Gastroesophageal sphincter (tissue), 4 donors: ENCODE results near the gene SLC13A1. TPM values are rescaled to one million over a fixed set of nuclear protein-coding genes. Genes with fewer than 3 reads are reported as not detected.

ENCODE experiments used
- ATAC-seq: fragments of 150-250 bp; one replicate; pipeline ENCODE4 v1.9.1; 2016; ENCODE audit warnings: mild to moderate bottlenecking, moderate library complexity
- H3K27ac ChIP-seq, 4 donors: fragments of 200-600 bp; sonication (generic) in 3 of 4; 1 replicate in 3 of 4; 2 replicates in 1 of 4; pipeline ENCODE4 v1.5.1; 2016 to 2019
- H3K27me3 ChIP-seq: fragments of 200-600 bp; sonication (generic); one replicate; pipeline ENCODE4 v1.5.1; 2019
- H3K36me3 ChIP-seq, 2 donors: fragments of 200-600 bp; sonication (generic); one replicate each; pipeline ENCODE4 v1.5.1; 2019; ENCODE audit warnings: control low read depth in 1 of 2
- H3K4me1 ChIP-seq, 3 donors: fragments of 200-600 bp; sonication (generic); 1 replicate in 2 of 3; 2 replicates in 1 of 3; pipeline ENCODE4 v1.5.1; 2016 to 2019; ENCODE audit warnings: control low read depth in 2 of 3
- H3K4me3 ChIP-seq, 2 donors: fragments of 200-600 bp; sonication (generic); one replicate each; pipeline ENCODE4 v1.5.1; 2019; ENCODE audit warnings: mild to moderate bottlenecking in 1 of 2, moderate library complexity in 1 of 2
- H3K9me3 ChIP-seq, 3 donors: fragments of 200-600 bp; sonication (generic); one replicate each; pipeline ENCODE4 v1.5.1; 2017 to 2019; ENCODE audit warnings: control low read depth in 2 of 3
- EP300 ChIP-seq: sonication (generic); formaldehyde crosslinking; IDR thresholded peaks from one replicate; pipeline ENCODE4 v1.6.1; 2017; ENCODE audit warnings: antibody characterized with exemption, mild to moderate bottlenecking
- POLR2A ChIP-seq, 2 donors: fragments of 450-650 bp; IDR thresholded peaks; one replicate each; pipeline ENCODE4 v1.6.1; 2017; ENCODE audit warnings: antibody characterized with exemption in 2 of 2, mild to moderate bottlenecking in 2 of 2, moderate library complexity in 1 of 2
- POLR2AphosphoS5 ChIP-seq: sonication (generic); formaldehyde crosslinking; IDR thresholded peaks from one replicate; pipeline ENCODE4 v1.6.1; 2017; ENCODE audit warnings: antibody characterized with exemption
- WGBS, 2 donors: methylation state at CpG; one replicate each; pipeline ENCODE4 v1.1.5; 2018; ENCODE audit warnings: low coverage in 1 of 2; 5-methylcytosine and 5-hydroxymethylcytosine counted together
- total RNA-seq, 4 donors: library from RNA; depleted of rRNA; stranded (reverse); fragments of >200 nt; gene quantifications; one replicate each; pipeline ENCODE4 v1.1.0, GENCODE V29; 2016
- TF ChIP-seq, protein P1 (sequence below), 4 experiments: fragments of 200-600 bp in 2 of 4; fragments of 450-650 bp in 2 of 4; sonication (generic) in 1 of 4; IDR thresholded peaks; one replicate each; pipeline ENCODE4 v1.5.1; 2017 to 2019; ENCODE audit warnings: antibody characterized with exemption in 4 of 4, mild to moderate bottlenecking in 2 of 4, moderate library complexity in 2 of 4

Gene SLC13A1
- total RNA-seq, 4 donors from 2014 or later: not detected

DNA sequence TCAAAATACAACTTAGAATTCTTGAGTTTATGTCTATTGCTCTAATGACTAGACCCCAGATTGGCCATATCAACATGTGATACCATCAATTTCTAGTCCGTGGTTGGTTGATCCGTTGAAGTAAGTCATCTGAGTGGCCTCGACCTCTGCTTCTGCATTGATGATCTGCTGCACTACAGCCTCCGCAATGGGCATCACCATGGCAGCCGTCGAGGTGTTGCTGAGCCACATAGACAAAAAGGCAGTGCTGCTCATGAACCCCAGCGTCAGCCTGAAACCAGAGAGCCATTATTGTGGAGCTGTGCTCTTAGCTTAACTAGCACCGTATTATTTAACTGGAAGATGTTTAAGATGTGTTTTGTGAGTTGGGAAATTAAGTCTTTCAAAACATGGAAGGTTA lies 30.7 kb downstream of the SLC13A1 start:
- H3K27ac ChIP-seq: no peak overlapping the region
- WGBS, 2 donors: 92% methylated on average over 3 to 8 of the region's 8 CpGs

DNA sequence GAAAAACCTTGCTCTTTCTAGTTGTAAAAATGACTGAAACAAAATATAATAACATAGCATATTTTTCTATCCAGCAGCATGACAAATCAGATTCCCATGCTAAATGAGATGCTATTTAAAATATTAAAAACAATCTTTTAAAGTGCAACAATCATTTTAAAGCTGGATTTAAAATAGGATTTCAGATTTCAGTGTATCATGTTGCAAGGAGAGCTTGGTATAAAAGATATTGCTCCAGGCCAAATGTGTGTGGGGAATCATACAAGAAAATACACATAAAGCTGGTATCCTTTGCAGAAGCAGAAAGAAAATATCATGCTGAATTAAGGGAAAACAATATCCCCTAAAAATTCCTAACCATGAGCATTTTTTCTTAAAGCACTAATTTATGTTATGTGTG lies 42.2 kb downstream of the SLC13A1 start:
- H3K36me3 ChIP-seq: no peaks in the 10 kb centered on the region
- peaks cover 0 to 3% (median 0%) of the 10 kb centered on the region in 3 donors for H3K4me1 ChIP-seq
- TF ChIP-seq, protein P1, sequence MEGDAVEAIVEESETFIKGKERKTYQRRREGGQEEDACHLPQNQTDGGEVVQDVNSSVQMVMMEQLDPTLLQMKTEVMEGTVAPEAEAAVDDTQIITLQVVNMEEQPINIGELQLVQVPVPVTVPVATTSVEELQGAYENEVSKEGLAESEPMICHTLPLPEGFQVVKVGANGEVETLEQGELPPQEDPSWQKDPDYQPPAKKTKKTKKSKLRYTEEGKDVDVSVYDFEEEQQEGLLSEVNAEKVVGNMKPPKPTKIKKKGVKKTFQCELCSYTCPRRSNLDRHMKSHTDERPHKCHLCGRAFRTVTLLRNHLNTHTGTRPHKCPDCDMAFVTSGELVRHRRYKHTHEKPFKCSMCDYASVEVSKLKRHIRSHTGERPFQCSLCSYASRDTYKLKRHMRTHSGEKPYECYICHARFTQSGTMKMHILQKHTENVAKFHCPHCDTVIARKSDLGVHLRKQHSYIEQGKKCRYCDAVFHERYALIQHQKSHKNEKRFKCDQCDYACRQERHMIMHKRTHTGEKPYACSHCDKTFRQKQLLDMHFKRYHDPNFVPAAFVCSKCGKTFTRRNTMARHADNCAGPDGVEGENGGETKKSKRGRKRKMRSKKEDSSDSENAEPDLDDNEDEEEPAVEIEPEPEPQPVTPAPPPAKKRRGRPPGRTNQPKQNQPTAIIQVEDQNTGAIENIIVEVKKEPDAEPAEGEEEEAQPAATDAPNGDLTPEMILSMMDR (IDR thresholded peaks at IDR 0.05): no peak
- TF ChIP-seq POLR2A (IDR thresholded peaks at IDR 0.05) (no peak), POLR2AphosphoS5 (no peak), EP300 (no peak)

More for the DNA sequence above, 30.7 kb downstream of the SLC13A1 start:
- H3K9me3 ChIP-seq: no peaks in the 10 kb centered on the region
- H3K4me1 ChIP-seq: no peaks in the 10 kb centered on the region
- H3K27me3 ChIP-seq: no peaks in the 10 kb centered on the region
- no peak for ATAC-seq
- H3K36me3 ChIP-seq: no peaks in the 10 kb centered on the region
- TF ChIP-seq POLR2A (IDR thresholded peaks at IDR 0.05): no peak
- no peak for TF ChIP-seq POLR2AphosphoS5
- TF ChIP-seq, protein P1 (IDR thresholded peaks at IDR 0.05): no peak
- H3K4me3 ChIP-seq: no peak overlapping the region

GRCh38 chr7:123155571-123155970 lies 44.2 kb downstream of the SLC13A1 start:
- Histone ChIP-seq H3K4me3 (no peak overlapping the region), H3K27ac (no peak overlapping the region), H3K27me3 (no peaks in the 10 kb centered on the region), H3K36me3 (no peaks in the 10 kb centered on the region), H3K9me3 (no peaks in the 10 kb centered on the region), H3K4me1 (peaks cover 0 to 3% (median 0%) of the 10 kb centered on the region in 3 donors)
- TF ChIP-seq, protein P1 (IDR thresholded peaks at IDR 0.05): no peak
- no peak for TF ChIP-seq POLR2A (IDR thresholded peaks at IDR 0.05)
- no peak for TF ChIP-seq POLR2AphosphoS5
- TF ChIP-seq EP300: no peak
- WGBS, 2 donors: 75 to 97% methylated on average over 2 to 6 of the region's 7 CpGs
- ATAC-seq: no peak

More for the DNA sequence above, 42.2 kb downstream of the SLC13A1 start:
- H3K9me3 ChIP-seq: no peaks in the 10 kb centered on the region
- no peaks in the 10 kb centered on the region for H3K27me3 ChIP-seq
- no peak overlapping the region for H3K27ac ChIP-seq
- no peak for ATAC-seq
- H3K4me3 ChIP-seq: no peak overlapping the region

DNA sequence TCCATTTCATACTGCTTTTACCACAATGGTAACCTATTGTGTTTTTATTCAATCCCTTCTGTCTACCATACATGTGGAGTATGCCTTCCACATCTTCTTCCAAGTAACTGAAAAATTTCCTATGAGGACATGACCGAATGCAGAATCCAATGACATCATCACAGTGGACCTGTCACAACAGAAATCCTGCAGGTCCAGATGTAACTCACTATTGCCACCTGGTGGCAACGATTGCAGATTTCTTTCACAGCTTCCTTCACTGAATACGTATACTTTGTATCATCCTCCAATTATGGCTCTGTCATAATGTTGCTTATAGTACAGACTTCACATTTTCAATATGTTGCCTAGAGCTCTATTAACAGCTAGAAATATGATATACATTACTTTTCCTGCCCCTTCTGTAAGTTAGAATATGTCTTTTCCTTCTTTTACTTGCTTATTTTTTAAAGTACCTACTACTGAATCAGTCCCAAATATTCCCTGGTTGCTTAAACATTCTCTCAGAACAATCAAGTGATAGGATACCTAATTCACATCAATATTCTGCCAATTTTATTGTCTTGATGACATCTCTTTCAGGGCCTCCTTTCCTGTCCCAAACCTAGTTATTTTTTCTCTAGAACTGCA lies 45.4 kb downstream of the SLC13A1 start:
- Histone ChIP-seq H3K4me1 (peaks cover 0 to 3% (median 0%) of the 10 kb centered on the region in 3 donors), H3K36me3 (no peaks in the 10 kb centered on the region), H3K27ac (peak overlapping the region in 2 of 4 donors; percentile 31 to 32), H3K27me3 (no peaks in the 10 kb centered on the region), H3K4me3 (no peak overlapping the region), H3K9me3 (no peaks in the 10 kb centered on the region)
- TF ChIP-seq, protein P1 (IDR thresholded peaks at IDR 0.05): peak; percentile 72 to 88 (median 82)
- TF ChIP-seq POLR2AphosphoS5: no peak
- ATAC-seq: peak; percentile 87
- 0% methylated on average over 3 of the region's 3 CpGs for WGBS, 2 donors

GRCh38 chr7:123151443-123151842 lies 48.3 kb downstream of the SLC13A1 start:
- no peaks in the 10 kb centered on the region for H3K27me3 ChIP-seq
- ATAC-seq: no peak
- no peak overlapping the region for H3K4me3 ChIP-seq
- H3K27ac ChIP-seq: no peak overlapping the region
- no peak for TF ChIP-seq EP300
- TF ChIP-seq POLR2A (IDR thresholded peaks at IDR 0.05): no peak
- TF ChIP-seq, protein P1 (IDR thresholded peaks at IDR 0.05): no peak
- TF ChIP-seq POLR2AphosphoS5: no peak
- no peaks in the 10 kb centered on the region for H3K9me3 ChIP-seq
- no peaks in the 10 kb centered on the region for H3K36me3 ChIP-seq
- peaks cover 0 to 3% (median 0%) of the 10 kb centered on the region in 3 donors for H3K4me1 ChIP-seq
- WGBS, 2 donors: 69 to 93% methylated on average over 3 of the region's 3 CpGs
